HFFc6 (cell line): ENCODE results near the gene AIM2. TPM values are rescaled to one million over a fixed set of nuclear protein-coding genes. Genes with fewer than 3 reads are reported as not detected.
A peak's percentile ranks its signal among the peaks of the same experiment; 100 is the strongest.

Experiments
- DNase-seq: peaks from one replicate; pipeline ENCODE4 v3.0.0-alpha.2; 2018
- H3K27ac Mint-ChIP-seq: 2 replicates; pipeline ENCODE4 v1.8.0; 2020; ENCODE audit warnings: mild to moderate bottlenecking, mixed read lengths
- H3K27me3 Mint-ChIP-seq: 2 replicates; pipeline ENCODE4 v1.8.0; 2021; ENCODE audit warnings: mild to moderate bottlenecking, moderate library complexity, mixed read lengths; ENCODE audit not compliant: insufficient read depth
- H3K36me3 Mint-ChIP-seq: 2 replicates; pipeline ENCODE4 v1.8.0; 2021; ENCODE audit warnings: low read depth, mixed read lengths
- H3K4me1 Mint-ChIP-seq: 2 replicates; pipeline ENCODE4 v1.8.0; 2020; ENCODE audit warnings: low read depth, mixed read lengths
- H3K4me3 Mint-ChIP-seq: 2 replicates; pipeline ENCODE4 v1.8.0; 2020; ENCODE audit warnings: mild to moderate bottlenecking, moderate library complexity, mixed read lengths
- H3K9me3 Mint-ChIP-seq: 2 replicates; pipeline ENCODE4 v1.8.0; 2020; ENCODE audit warnings: mild to moderate bottlenecking, mixed read lengths
- CTCF ChIP-seq: fragments of 200-600 bp; sonication (generic); IDR thresholded peaks from 2 replicates; pipeline ENCODE4 v1.5.0; 2021; ENCODE audit warnings: antibody characterized with exemption, mild to moderate bottlenecking
- total RNA-seq, 6 experiments: library from RNA; stranded (reverse); fragmentation: NEBNext Ultra II Directional; extraction: Animal tissue kit (Norgen Biotek cat#: 25700); gene quantifications; 2 replicates in 1 of 6; 3 replicates in 5 of 6; pipeline ENCODE4 v1.2.3, GENCODE V29; 2021

AIM2 gene
- total RNA-seq, 6 experiments from 2014 or later = 0.13 TPM; not detected in 5

- H3K27me3 Mint-ChIP-seq = no peaks in the 10 kb centered on the region
- no peaks in the 10 kb centered on the region for H3K9me3 Mint-ChIP-seq
- no peak overlapping the region for H3K4me3 Mint-ChIP-seq
- no peak for TF ChIP-seq CTCF
- no peak overlapping the region for H3K27ac Mint-ChIP-seq
- peaks cover 14% of the 10 kb centered on the region for H3K4me1 Mint-ChIP-seq
- peaks cover 57% of the 10 kb centered on the region for H3K36me3 Mint-ChIP-seq
- no peak for DNase-seq
Observed at GRCh38 chr1:159025043-159025442, 51.5 kb downstream of the AIM2 start.

GRCh38 chr1:159023723-159024122 is 52.8 kb downstream of the AIM2 start:
- no peak for DNase-seq
- Mint-ChIP-seq H3K9me3 (no peaks in the 10 kb centered on the region), H3K4me1 (peaks cover 8% of the 10 kb centered on the region), H3K4me3 (no peak overlapping the region), H3K36me3 (peaks cover 56% of the 10 kb centered on the region), H3K27me3 (no peaks in the 10 kb centered on the region), H3K27ac (no peak overlapping the region)
- no peak for TF ChIP-seq CTCF

GRCh38 chr1:159015440-159015909 is 61.1 kb downstream of the AIM2 start:
- Mint-ChIP-seq H3K4me3 (peak overlapping the region; percentile 77), H3K9me3 (no peaks in the 10 kb centered on the region), H3K4me1 (peaks cover 57% of the 10 kb centered on the region), H3K27me3 (no peaks in the 10 kb centered on the region), H3K36me3 (peaks cover 66% of the 10 kb centered on the region), H3K27ac (peak overlapping the region; percentile 94)
- no peak for TF ChIP-seq CTCF
- peak; percentile 76 for DNase-seq

DNA sequence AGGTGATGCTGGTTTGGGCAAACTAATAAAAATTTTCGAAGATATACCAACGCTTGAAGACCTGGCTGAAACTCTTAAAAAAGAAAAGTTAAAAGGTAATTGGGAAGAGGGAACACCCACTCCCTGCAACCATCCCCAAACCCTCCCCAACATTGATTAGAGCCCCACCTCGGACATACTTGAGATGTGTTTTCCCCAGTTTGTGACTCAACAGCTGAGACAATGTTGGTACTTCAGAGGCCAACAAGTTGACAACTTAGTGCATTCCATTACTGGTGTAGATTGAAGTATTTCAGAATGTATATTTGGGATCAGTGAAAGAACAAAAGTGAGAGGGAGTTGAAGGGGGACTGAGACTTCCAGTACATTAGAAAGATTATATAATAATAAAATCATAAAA is 61.7 kb downstream of the AIM2 start:
- H3K9me3 Mint-ChIP-seq = no peaks in the 10 kb centered on the region
- peaks cover 65% of the 10 kb centered on the region for H3K36me3 Mint-ChIP-seq
- H3K27ac Mint-ChIP-seq = peak overlapping the region; percentile 94
- no peak for DNase-seq
- no peaks in the 10 kb centered on the region for H3K27me3 Mint-ChIP-seq
- no peak for TF ChIP-seq CTCF
- H3K4me1 Mint-ChIP-seq = peaks cover 56% of the 10 kb centered on the region
- peak overlapping the region; percentile 44; the same call in 1 of the 2 replicates for H3K4me3 Mint-ChIP-seq

- no peaks in the 10 kb centered on the region for H3K27me3 Mint-ChIP-seq
- no peaks in the 10 kb centered on the region for H3K9me3 Mint-ChIP-seq
- H3K36me3 Mint-ChIP-seq = peaks cover 60% of the 10 kb centered on the region
- H3K4me1 Mint-ChIP-seq = peaks cover 58% of the 10 kb centered on the region
- TF ChIP-seq CTCF = no peak
- no peak overlapping the region for H3K4me3 Mint-ChIP-seq
- DNase-seq = no peak
- H3K27ac Mint-ChIP-seq = peak overlapping the region; percentile 94; the same call in 1 of the 2 replicates
Observed at GRCh38 chr1:159014003-159014571, 62.5 kb downstream of the AIM2 start.
